HL-60 (cell line): ENCODE measurements around the gene RNF220.
A peak's percentile ranks its signal among the peaks of the same experiment; 100 is the strongest.
"Not testable (repeated sequence)": the region's sequence is repeated elsewhere in the genome, so short reads cannot be mapped to it uniquely, and the experiment has no call there.

ENCODE experiments used
- DNase-seq, 2 experiments: peaks; one replicate each; pipeline ENCODE4 v3.0.0-alpha.2; 2010 to 2020; ENCODE audit warnings: low read depth in 1 of 2, low spot score in 1 of 2
- H3K27ac ChIP-seq: fragments of 250-450 bp; sonication (Bioruptor Pico); replicated peaks from 2 replicates; pipeline ENCODE4 v1.5.1; 2020; ENCODE audit warnings: mild to moderate bottlenecking, moderate library complexity
- H3K27me3 ChIP-seq: fragments of 250-450 bp; sonication (Bioruptor Pico); 2 replicates; pipeline ENCODE4 v1.5.1; 2021; ENCODE audit warnings: mild to moderate bottlenecking, moderate library complexity; ENCODE audit not compliant: insufficient read depth, poor library complexity, severe bottlenecking
- H3K4me3 ChIP-seq: replicated peaks from 2 replicates; pipeline ENCODE4 v1.5.1; 2011; ENCODE audit warnings: mild to moderate bottlenecking, control low read depth, low read length; ENCODE audit not compliant: insufficient read depth
- CTCF ChIP-seq: IDR thresholded peaks from one replicate; pipeline ENCODE4 v1.5.1; 2011; ENCODE audit warnings: low read length, control low read depth, inconsistent platforms; ENCODE audit not compliant: insufficient read depth
- GABPA ChIP-seq: IDR thresholded peaks from 2 replicates; pipeline ENCODE4 v1.6.1; 2012; ENCODE audit warnings: low read depth
- POLR2AphosphoS5 ChIP-seq: IDR thresholded peaks from 2 replicates; pipeline ENCODE4 v1.6.1; 2012; ENCODE audit warnings: low read depth
- REST ChIP-seq: IDR thresholded peaks from 2 replicates; pipeline ENCODE4 v1.6.1; 2012; ENCODE audit warnings: low read depth; ENCODE audit not compliant: insufficient replicate concordance
- SPI1 ChIP-seq: IDR thresholded peaks from 2 replicates; pipeline ENCODE4 v1.6.1; 2012; ENCODE audit warnings: low read depth, mild to moderate bottlenecking, borderline replicate concordance

RNF220 gene

GRCh38 chr1:44663417-44663816 lies 258.4 kb downstream of the RNF220 start:
- DNase-seq = no peak
- H3K27me3 ChIP-seq = no peaks in the 10 kb centered on the region
- TF ChIP-seq REST = no peak
- TF ChIP-seq CTCF = no peak
- TF ChIP-seq SPI1 = no peak
- TF ChIP-seq GABPA = no peak
- no peak for TF ChIP-seq POLR2AphosphoS5

GRCh38 chr1:44664730-44665370 lies 259.8 kb downstream of the RNF220 start:
- no peaks in the 10 kb centered on the region for H3K27me3 ChIP-seq
- no peak for TF ChIP-seq POLR2AphosphoS5
- no peak for TF ChIP-seq GABPA
- TF ChIP-seq REST = no peak
- TF ChIP-seq CTCF = no peak
- TF ChIP-seq SPI1 = no peak
- H3K4me3 ChIP-seq = no peak overlapping the region
- DNase-seq = no peak
- no peak overlapping the region for H3K27ac ChIP-seq

More at GRCh38 chr1:44663417-44663816, 258.4 kb downstream of the RNF220 start:
- Histone ChIP-seq H3K4me3 (no peak overlapping the region), H3K27ac (no peak overlapping the region)

- not testable (repeated sequence) for DNase-seq, H3K27me3 ChIP-seq, H3K27ac ChIP-seq, H3K4me3 ChIP-seq
These were observed 261.7 kb downstream of the RNF220 start for GRCh38 chr1:44666719-44667118.

- TF ChIP-seq GABPA (no peak), CTCF (no peak), REST (no peak)
- DNase-seq = no peak
- Histone ChIP-seq H3K4me3 (no peak overlapping the region), H3K27me3 (no peaks in the 10 kb centered on the region), H3K27ac (peak overlapping the region; percentile 85)
These were observed 265.9 kb downstream of the RNF220 start for GRCh38 chr1:44670751-44671640.
